HG02981 (cell line): ENCODE data around the gene SPINDOC.
A peak's percentile ranks its signal among the peaks of the same experiment; 100 is the strongest.
"Not testable (repeated sequence)": the region's sequence is repeated elsewhere in the genome, so short reads cannot be mapped to it uniquely, and the experiment has no call there.

Source experiments
- ATAC-seq: cut with Tn5 transposase; IDR thresholded peaks from one replicate; pipeline ENCODE4 v1.9.1; 2021; ENCODE audit warnings: mild to moderate bottlenecking, moderate library complexity; ENCODE audit not compliant: unreplicated experiment

Gene SPINDOC

GRCh38 chr11:63785823-63786222 is 27.4 kb upstream of the SPINDOC start:
- no peak for ATAC-seq

- no peak for ATAC-seq
Measured at GRCh38 chr11:63791495-63792167, 21.6 kb upstream of the SPINDOC start.

GRCh38 chr11:63793161-63793560 is 20.1 kb upstream of the SPINDOC start:
- no peak for ATAC-seq

GRCh38 chr11:63795066-63795465 is 18.2 kb upstream of the SPINDOC start:
- no peak for ATAC-seq

GRCh38 chr11:63800921-63801320 is 12.3 kb upstream of the SPINDOC start:
- ATAC-seq = no peak

GRCh38 chr11:63802637-63803414 is 10.4 kb upstream of the SPINDOC start:
- no peak for ATAC-seq

GRCh38 chr11:63804259-63804658 is 9.0 kb upstream of the SPINDOC start:
- ATAC-seq = no peak

- ATAC-seq = no peak
Measured at GRCh38 chr11:63805844-63806415, 7.3 kb upstream of the SPINDOC start.

GRCh38 chr11:63810383-63810782 is 2.9 kb upstream of the SPINDOC start:
- ATAC-seq = not testable (repeated sequence)

GRCh38 chr11:63811522-63811921 is 1.7 kb upstream of the SPINDOC start:
- ATAC-seq = no peak

- ATAC-seq = peak; percentile 37
Measured at GRCh38 chr11:63813563-63814382, 517 bp downstream of the SPINDOC start.

GRCh38 chr11:63814383-63814736 is 1.1 kb downstream of the SPINDOC start:
- no peak for ATAC-seq

- ATAC-seq = no peak
Measured at GRCh38 chr11:63816166-63816565, 2.9 kb downstream of the SPINDOC start.

GRCh38 chr11:63816732-63817131 is 3.5 kb downstream of the SPINDOC start:
- ATAC-seq = no peak

- ATAC-seq = no peak
Measured at GRCh38 chr11:63817758-63818498, 4.7 kb downstream of the SPINDOC start.

- ATAC-seq = no peak
Measured at GRCh38 chr11:63818609-63819008, 5.4 kb downstream of the SPINDOC start.

- ATAC-seq = no peak
Measured at GRCh38 chr11:63821411-63821810, 8.2 kb downstream of the SPINDOC start.

- no peak for ATAC-seq
Measured at GRCh38 chr11:63826471-63827190, 13.4 kb downstream of the SPINDOC start.

GRCh38 chr11:63829823-63830489 is 16.7 kb downstream of the SPINDOC start:
- ATAC-seq = no peak
